HG02885 (cell line): ENCODE data around the gene RPS13.
"Not testable (repeated sequence)": the region's sequence is repeated elsewhere in the genome, so short reads cannot be mapped to it uniquely, and the experiment has no call there.

Source experiments
- ATAC-seq: cut with Tn5 transposase; IDR thresholded peaks from one replicate; pipeline ENCODE4 v1.9.1; 2021; ENCODE audit warnings: mild to moderate bottlenecking; ENCODE audit not compliant: unreplicated experiment, poor library complexity

RPS13 gene

GRCh38 chr11:17077520-17078401 lies at the start of gene RPS13:
RPS13 (minus strand) TSS chr11:17077667; CDS start chr11:17077641, 26 bp downstream.
- ATAC-seq, result peak; percentile 97

- ATAC-seq, result no peak
Measured at GRCh38 chr11:17121981-17122380, 44.5 kb upstream of the RPS13 start.

- ATAC-seq, result no peak
Measured at GRCh38 chr11:17117262-17117661, 39.8 kb upstream of the RPS13 start.

GRCh38 chr11:17116117-17116516 lies 38.6 kb upstream of the RPS13 start:
- ATAC-seq, result no peak

- not testable (repeated sequence) for ATAC-seq
Measured at GRCh38 chr11:17107745-17108144, 30.3 kb upstream of the RPS13 start.

GRCh38 chr11:17105404-17106040 lies 28.1 kb upstream of the RPS13 start:
- ATAC-seq, result not testable (repeated sequence)

GRCh38 chr11:17102462-17102861 lies 25.0 kb upstream of the RPS13 start:
- ATAC-seq, result no peak

GRCh38 chr11:17098658-17099057 lies 21.2 kb upstream of the RPS13 start:
- no peak for ATAC-seq

GRCh38 chr11:17098038-17098437 lies 20.6 kb upstream of the RPS13 start:
- no peak for ATAC-seq

- not testable (repeated sequence) for ATAC-seq
Measured at GRCh38 chr11:17085976-17086375, 8.5 kb upstream of the RPS13 start.

GRCh38 chr11:17077240-17077519 lies 287 bp downstream of the RPS13 start:
- peak; percentile 8 for ATAC-seq

- no peak for ATAC-seq
Measured at GRCh38 chr11:17076517-17077239, 789 bp downstream of the RPS13 start.

- ATAC-seq, result no peak
Measured at GRCh38 chr11:17075506-17075905, 2.0 kb downstream of the RPS13 start.

- ATAC-seq, result no peak
Measured at GRCh38 chr11:17073370-17074027, 4.0 kb downstream of the RPS13 start.

- no peak for ATAC-seq
Measured at GRCh38 chr11:17067417-17067816, 10.1 kb downstream of the RPS13 start.

GRCh38 chr11:17066691-17067090 lies 10.8 kb downstream of the RPS13 start:
- ATAC-seq, result no peak

- ATAC-seq, result peak; percentile 82
Measured at GRCh38 chr11:17063171-17064002, 14.1 kb downstream of the RPS13 start.

- not testable (repeated sequence) for ATAC-seq
Measured at GRCh38 chr11:17051146-17051545, 26.3 kb downstream of the RPS13 start.

GRCh38 chr11:17048491-17048890 lies 29.0 kb downstream of the RPS13 start:
- not testable (repeated sequence) for ATAC-seq

GRCh38 chr11:17046690-17047089 lies 30.8 kb downstream of the RPS13 start:
- no peak for ATAC-seq
